SK-N-DZ (cell line): Measurements from ENCODE around the gene RBMS2.
"Not testable (repeated sequence)": the region's sequence is repeated elsewhere in the genome, so short reads cannot be mapped to it uniquely, and the experiment has no call there.

Experiments used
- DNase-seq: peaks from one replicate; pipeline ENCODE4 v3.0.0-alpha.2; 2015; ENCODE audit warnings: low spot score

The RBMS2 gene

GRCh38 chr12:56514014-56514318 is 7.7 kb upstream of the RBMS2 start:
- not testable (repeated sequence) for DNase-seq

GRCh38 chr12:56517854-56518253 is 3.8 kb upstream of the RBMS2 start:
- DNase-seq: no peak

- DNase-seq: no peak
Measured at GRCh38 chr12:56518570-56518969, 3.0 kb upstream of the RBMS2 start.

- no peak for DNase-seq
Measured at GRCh38 chr12:56520048-56520447, 1.6 kb upstream of the RBMS2 start.

- DNase-seq: no peak
Measured at GRCh38 chr12:56520506-56520905, 1.1 kb upstream of the RBMS2 start.

- DNase-seq: no peak
Measured at GRCh38 chr12:56521209-56521589, 421 bp upstream of the RBMS2 start.

GRCh38 chr12:56522411-56523193 is 982 bp downstream of the RBMS2 start:
- no peak for DNase-seq

- no peak for DNase-seq
Measured at GRCh38 chr12:56528846-56529245, 7.2 kb downstream of the RBMS2 start.

- DNase-seq: no peak
Measured at GRCh38 chr12:56529656-56530055, 8.0 kb downstream of the RBMS2 start.

- no peak for DNase-seq
Measured at GRCh38 chr12:56530390-56531055, 8.9 kb downstream of the RBMS2 start.

GRCh38 chr12:56537546-56537945 is 15.9 kb downstream of the RBMS2 start:
- no peak for DNase-seq

- no peak for DNase-seq
Measured at GRCh38 chr12:56541631-56542030, 20.0 kb downstream of the RBMS2 start.

GRCh38 chr12:56542164-56542563 is 20.5 kb downstream of the RBMS2 start:
- no peak for DNase-seq

GRCh38 chr12:56545023-56545604 is 23.5 kb downstream of the RBMS2 start:
- no peak for DNase-seq

GRCh38 chr12:56546680-56547079 is 25.1 kb downstream of the RBMS2 start:
- no peak for DNase-seq

- DNase-seq: no peak
Measured at GRCh38 chr12:56551070-56551469, 29.4 kb downstream of the RBMS2 start.

- no peak for DNase-seq
Measured at GRCh38 chr12:56565510-56566101, 44.0 kb downstream of the RBMS2 start.

GRCh38 chr12:56568146-56568545 is 46.5 kb downstream of the RBMS2 start:
- DNase-seq: no peak

- peak; percentile 30 for DNase-seq
Measured at GRCh38 chr12:56571121-56571520, 49.5 kb downstream of the RBMS2 start.

- no peak for DNase-seq
Measured at GRCh38 chr12:56572288-56572687, 50.7 kb downstream of the RBMS2 start.

- DNase-seq: no peak
Measured at GRCh38 chr12:56574210-56574609, 52.6 kb downstream of the RBMS2 start.

- DNase-seq: not testable (repeated sequence)
Measured at GRCh38 chr12:56577248-56577647, 55.6 kb downstream of the RBMS2 start.
